Activated CD8-positive, alpha-beta T cell treated with anti-CD3 and anti-CD28 coated beads, Interleukin-2, amount 10 ng/mL, durations not matched to agents 7 days and 5 days (primary cell): ENCODE measurements around the gene DLG2. TPM values are rescaled to one million over a fixed set of nuclear protein-coding genes. Genes with fewer than 3 reads are reported as not detected.
"Not testable (repeated sequence)": the region's sequence is repeated elsewhere in the genome, so short reads cannot be mapped to it uniquely, and the experiment has no call there.

Experiments
- ATAC-seq: fragments of 150-1000 bp; cut with Tn5 transposase; one replicate; pipeline ENCODE4 v1.10.0; 2021; ENCODE audit warnings: moderate library complexity
- CTCF ChIA-PET: fragments of 350-600 bp; sonication (Branson Sonifier 250); formaldehyde crosslinking; loops from one replicate; lab custom pipeline; 2021; ENCODE audit warnings: antibody characterized with exemption; lab: Charles Lee
- POLR2A ChIA-PET: fragments of 350-600 bp; sonication (Branson Sonifier 250); formaldehyde crosslinking; loops from one replicate; lab custom pipeline; 2021; ENCODE audit warnings: antibody characterized with exemption; lab: Charles Lee
- DNase-seq: peaks from one replicate; pipeline ENCODE4 v3.0.0-alpha.2; 2020
- H3K27ac Mint-ChIP-seq: one replicate; pipeline ENCODE4 v1.8.0; 2021; ENCODE audit warnings: mild to moderate bottlenecking, mixed read lengths
- H3K27me3 Mint-ChIP-seq: one replicate; pipeline ENCODE4 v1.8.0; 2021; ENCODE audit warnings: low read depth, mixed read lengths
- H3K36me3 Mint-ChIP-seq: one replicate; pipeline ENCODE4 v1.8.0; 2021; ENCODE audit warnings: low read depth, mixed read lengths
- H3K4me1 Mint-ChIP-seq: one replicate; pipeline ENCODE4 v1.8.0; 2021; ENCODE audit warnings: low read depth, mixed read lengths
- H3K4me3 Mint-ChIP-seq: one replicate; pipeline ENCODE4 v1.8.0; 2021; ENCODE audit warnings: mild to moderate bottlenecking, mixed read lengths
- H3K9me3 Mint-ChIP-seq: one replicate; pipeline ENCODE4 v1.8.0; 2022; ENCODE audit warnings: mixed read lengths; ENCODE audit not compliant: insufficient read depth
- total RNA-seq, 2 experiments: library from RNA; stranded (reverse); gene quantifications; one replicate each; pipeline ENCODE4 v1.2.3, GENCODE V29; 2021

DLG2 gene
- total RNA-seq, 2 experiments from 2014 or later: 1.3 to 1.6 TPM

GRCh38 chr11:84870486-84870885, 756.7 kb downstream of the DLG2 start:
- DNase-seq (no peak), ATAC-seq (no peak)
- ChIA-PET POLR2A (no interaction called here), CTCF (no interaction called here)
- Mint-ChIP-seq H3K36me3 (no peaks in the 10 kb centered on the region), H3K9me3 (peaks cover 6% of the 10 kb centered on the region), H3K4me3 (no peak overlapping the region), H3K27me3 (no peaks in the 10 kb centered on the region), H3K4me1 (no peaks in the 10 kb centered on the region), H3K27ac (no peak overlapping the region)

- Mint-ChIP-seq H3K27ac (no peak overlapping the region), H3K9me3 (peaks cover 6% of the 10 kb centered on the region), H3K36me3 (no peaks in the 10 kb centered on the region), H3K4me1 (no peaks in the 10 kb centered on the region), H3K27me3 (no peaks in the 10 kb centered on the region), H3K4me3 (no peak overlapping the region)
- ChIA-PET POLR2A (no interaction called here), CTCF (no interaction called here)
- ATAC-seq: no peak
- no peak for DNase-seq
Measured at GRCh38 chr11:84866922-84867321, 760.2 kb downstream of the DLG2 start.

- peaks cover 5% of the 10 kb centered on the region for H3K9me3 Mint-ChIP-seq
- POLR2A ChIA-PET: no interaction called here
- DNase-seq: no peak
- no peaks in the 10 kb centered on the region for H3K36me3 Mint-ChIP-seq
- no peaks in the 10 kb centered on the region for H3K27me3 Mint-ChIP-seq
- no peak for ATAC-seq
- CTCF ChIA-PET: no interaction called here
- H3K27ac Mint-ChIP-seq: no peak overlapping the region
- no peak overlapping the region for H3K4me3 Mint-ChIP-seq
- H3K4me1 Mint-ChIP-seq: no peaks in the 10 kb centered on the region
Measured at GRCh38 chr11:84865791-84866535, 761.2 kb downstream of the DLG2 start.

GRCh38 chr11:84865257-84865656, 761.9 kb downstream of the DLG2 start:
- H3K4me1 Mint-ChIP-seq: no peaks in the 10 kb centered on the region
- DNase-seq (no peak), ATAC-seq (no peak)
- H3K4me3 Mint-ChIP-seq: no peak overlapping the region
- no peak overlapping the region for H3K27ac Mint-ChIP-seq
- H3K36me3 Mint-ChIP-seq: no peaks in the 10 kb centered on the region
- peaks cover 4% of the 10 kb centered on the region for H3K9me3 Mint-ChIP-seq
- CTCF ChIA-PET: no interaction called here
- H3K27me3 Mint-ChIP-seq: no peaks in the 10 kb centered on the region
- POLR2A ChIA-PET: no interaction called here

- ChIA-PET POLR2A (no interaction called here), CTCF (no interaction called here)
- Mint-ChIP-seq H3K36me3 (no peaks in the 10 kb centered on the region), H3K27me3 (no peaks in the 10 kb centered on the region), H3K4me3 (no peak overlapping the region), H3K27ac (no peak overlapping the region), H3K9me3 (peaks cover 6% of the 10 kb centered on the region), H3K4me1 (no peaks in the 10 kb centered on the region)
- DNase-seq: no peak
- ATAC-seq: no peak
Measured at GRCh38 chr11:84857746-84858145, 769.4 kb downstream of the DLG2 start.

- no peaks in the 10 kb centered on the region for H3K4me1 Mint-ChIP-seq
- no peaks in the 10 kb centered on the region for H3K27me3 Mint-ChIP-seq
- H3K27ac Mint-ChIP-seq: no peak overlapping the region
- ATAC-seq (no peak), DNase-seq (no peak)
- POLR2A ChIA-PET: no interaction called here
- CTCF ChIA-PET: no interaction called here
- H3K9me3 Mint-ChIP-seq: peaks cover 6% of the 10 kb centered on the region
- no peaks in the 10 kb centered on the region for H3K36me3 Mint-ChIP-seq
- no peak overlapping the region for H3K4me3 Mint-ChIP-seq
Measured at GRCh38 chr11:84855508-84856245, 771.5 kb downstream of the DLG2 start.

GRCh38 chr11:84854498-84854880, 772.7 kb downstream of the DLG2 start:
- POLR2A ChIA-PET: no interaction called here
- Mint-ChIP-seq H3K4me1 (no peaks in the 10 kb centered on the region), H3K9me3 (peaks cover 3% of the 10 kb centered on the region), H3K27me3 (no peaks in the 10 kb centered on the region), H3K4me3 (no peak overlapping the region), H3K36me3 (no peaks in the 10 kb centered on the region), H3K27ac (no peak overlapping the region)
- CTCF ChIA-PET: no interaction called here
- no peak for ATAC-seq
- no peak for DNase-seq

- Mint-ChIP-seq H3K27ac (no peak overlapping the region), H3K36me3 (no peaks in the 10 kb centered on the region), H3K9me3 (peaks cover 3% of the 10 kb centered on the region), H3K4me1 (no peaks in the 10 kb centered on the region), H3K4me3 (no peak overlapping the region), H3K27me3 (no peaks in the 10 kb centered on the region)
- ATAC-seq: no peak
- CTCF ChIA-PET: no interaction called here
- no peak for DNase-seq
- POLR2A ChIA-PET: no interaction called here
Measured at GRCh38 chr11:84853841-84854497, 773.2 kb downstream of the DLG2 start.

- peaks cover 3% of the 10 kb centered on the region for H3K9me3 Mint-ChIP-seq
- H3K4me1 Mint-ChIP-seq: no peaks in the 10 kb centered on the region
- H3K4me3 Mint-ChIP-seq: no peak overlapping the region
- no peaks in the 10 kb centered on the region for H3K36me3 Mint-ChIP-seq
- no peak for ATAC-seq
- POLR2A ChIA-PET: no interaction called here
- no peak overlapping the region for H3K27ac Mint-ChIP-seq
- CTCF ChIA-PET: no interaction called here
- H3K27me3 Mint-ChIP-seq: no peaks in the 10 kb centered on the region
- no peak for DNase-seq
Measured at GRCh38 chr11:84847842-84848241, 779.3 kb downstream of the DLG2 start.

GRCh38 chr11:84840201-84840600, 786.9 kb downstream of the DLG2 start:
- H3K36me3 Mint-ChIP-seq, H3K9me3 Mint-ChIP-seq, H3K4me1 Mint-ChIP-seq, ATAC-seq, H3K27ac Mint-ChIP-seq, POLR2A ChIA-PET, CTCF ChIA-PET, H3K27me3 Mint-ChIP-seq, H3K4me3 Mint-ChIP-seq, DNase-seq: not testable (repeated sequence)

- DNase-seq (no peak), ATAC-seq (no peak)
- H3K27me3 Mint-ChIP-seq: no peaks in the 10 kb centered on the region
- no peak overlapping the region for H3K4me3 Mint-ChIP-seq
- POLR2A ChIA-PET: no interaction called here
- no peaks in the 10 kb centered on the region for H3K9me3 Mint-ChIP-seq
- CTCF ChIA-PET: no interaction called here
- H3K27ac Mint-ChIP-seq: no peak overlapping the region
- H3K4me1 Mint-ChIP-seq: no peaks in the 10 kb centered on the region
- H3K36me3 Mint-ChIP-seq: no peaks in the 10 kb centered on the region
Measured at GRCh38 chr11:84837402-84838069, 789.6 kb downstream of the DLG2 start.

GRCh38 chr11:84836371-84836770, 790.8 kb downstream of the DLG2 start:
- H3K36me3 Mint-ChIP-seq: no peaks in the 10 kb centered on the region
- ChIA-PET CTCF (no interaction called here), POLR2A (no interaction called here)
- H3K9me3 Mint-ChIP-seq: no peaks in the 10 kb centered on the region
- ATAC-seq (no peak), DNase-seq (no peak)
- H3K4me1 Mint-ChIP-seq: no peaks in the 10 kb centered on the region
- H3K27ac Mint-ChIP-seq: no peak overlapping the region
- H3K4me3 Mint-ChIP-seq: no peak overlapping the region
- no peaks in the 10 kb centered on the region for H3K27me3 Mint-ChIP-seq
